ENCODE results near the gene FDXR.
A peak's percentile ranks its signal among the peaks of the same experiment; 100 is the strongest.

DNA sequence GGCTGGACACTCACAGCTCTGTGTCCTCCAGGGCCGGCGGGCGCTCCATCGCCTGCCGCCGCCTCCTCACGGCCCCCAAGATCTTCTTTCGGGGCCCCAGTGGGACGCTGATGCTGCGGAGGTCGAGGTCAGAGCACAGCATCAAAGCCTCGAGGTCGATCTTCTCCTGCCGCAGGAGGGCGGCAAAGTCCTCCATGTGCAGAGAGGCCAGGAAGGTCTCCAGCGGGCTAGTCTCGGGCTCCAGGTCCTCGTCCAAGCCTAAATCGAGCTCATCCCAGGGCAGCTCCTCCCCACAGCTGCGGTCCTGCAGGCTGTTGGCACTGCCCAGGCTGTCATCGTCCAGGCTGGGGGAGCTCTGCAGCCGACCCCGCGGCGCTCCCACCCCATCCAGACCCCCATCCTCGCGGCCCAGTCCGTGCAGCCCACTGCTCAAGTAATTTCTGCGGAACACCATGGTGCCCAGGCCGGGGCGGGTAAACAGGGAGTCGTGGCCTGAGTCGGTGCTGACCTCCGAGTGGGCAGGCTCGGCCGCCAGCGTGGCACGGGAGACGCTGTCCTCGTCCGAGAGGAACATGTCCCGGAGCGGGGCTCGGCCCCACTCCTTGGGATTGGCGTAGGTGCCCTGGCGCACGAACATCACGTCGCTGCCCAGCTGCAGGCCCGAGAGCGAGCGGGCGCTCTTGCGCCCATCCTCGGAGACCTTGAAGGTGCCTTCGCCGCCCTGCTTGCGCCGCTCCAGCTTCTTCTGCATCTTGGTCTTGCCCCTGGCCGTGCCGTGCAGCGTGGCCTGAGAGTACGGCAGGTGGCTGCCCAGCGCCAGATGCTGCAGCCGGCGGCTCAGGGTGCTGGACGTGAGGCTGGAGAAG is 46.9 kb upstream of the FDXR start:
- TF ChIP-seq, protein P1, sequence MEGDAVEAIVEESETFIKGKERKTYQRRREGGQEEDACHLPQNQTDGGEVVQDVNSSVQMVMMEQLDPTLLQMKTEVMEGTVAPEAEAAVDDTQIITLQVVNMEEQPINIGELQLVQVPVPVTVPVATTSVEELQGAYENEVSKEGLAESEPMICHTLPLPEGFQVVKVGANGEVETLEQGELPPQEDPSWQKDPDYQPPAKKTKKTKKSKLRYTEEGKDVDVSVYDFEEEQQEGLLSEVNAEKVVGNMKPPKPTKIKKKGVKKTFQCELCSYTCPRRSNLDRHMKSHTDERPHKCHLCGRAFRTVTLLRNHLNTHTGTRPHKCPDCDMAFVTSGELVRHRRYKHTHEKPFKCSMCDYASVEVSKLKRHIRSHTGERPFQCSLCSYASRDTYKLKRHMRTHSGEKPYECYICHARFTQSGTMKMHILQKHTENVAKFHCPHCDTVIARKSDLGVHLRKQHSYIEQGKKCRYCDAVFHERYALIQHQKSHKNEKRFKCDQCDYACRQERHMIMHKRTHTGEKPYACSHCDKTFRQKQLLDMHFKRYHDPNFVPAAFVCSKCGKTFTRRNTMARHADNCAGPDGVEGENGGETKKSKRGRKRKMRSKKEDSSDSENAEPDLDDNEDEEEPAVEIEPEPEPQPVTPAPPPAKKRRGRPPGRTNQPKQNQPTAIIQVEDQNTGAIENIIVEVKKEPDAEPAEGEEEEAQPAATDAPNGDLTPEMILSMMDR (IDR thresholded peaks at IDR 0.05; ENCODE audit: low read length): peak; percentile 45
- TF ChIP-seq EZH2 (optimal IDR thresholded peaks at IDR 0.05; ENCODE audit: low read depth, low read length): no peak

All from MM.1S (cell line).